Stimulated activated naive B cell treated with anti-CD40 and anti-IgM and Interleukin-4, amounts not matched to agents 10 μg/mL and 1 μg/mL and 100 μg/mL, for 72 hours (primary cell): Measurements from ENCODE around the gene UBE2L6.

Experiments used
- ATAC-seq, 2 donors: fragments of 150-1000 bp; cut with Tn5 transposase; replicated peaks; 2 replicates each; pipeline ENCODE4 v1.10.0; 2021; ENCODE audit warnings: moderate library complexity in 1 of 2
- DNase-seq: peaks from one replicate; pipeline ENCODE4 v3.0.0; 2021
- H3K27ac Mint-ChIP-seq: one replicate; pipeline ENCODE4 v1.8.0; 2022; ENCODE audit warnings: mild to moderate bottlenecking, mixed read lengths
- H3K27me3 Mint-ChIP-seq, 2 donors: one replicate each; pipeline ENCODE4 v1.8.0; 2022; ENCODE audit warnings: mixed read lengths in 2 of 2
- H3K36me3 Mint-ChIP-seq, 2 donors: one replicate each; pipeline ENCODE4 v1.8.0; 2022; ENCODE audit warnings: mixed read lengths in 2 of 2, mild to moderate bottlenecking in 1 of 2
- H3K4me1 Mint-ChIP-seq, 2 donors: one replicate each; pipeline ENCODE4 v1.8.0; 2022; ENCODE audit warnings: mixed read lengths in 2 of 2, mild to moderate bottlenecking in 1 of 2
- H3K4me3 Mint-ChIP-seq, 2 donors: one replicate each; pipeline ENCODE4 v1.8.0; 2022; ENCODE audit warnings: mild to moderate bottlenecking in 2 of 2, mixed read lengths in 2 of 2, moderate library complexity in 1 of 2
- H3K9me3 Mint-ChIP-seq, 2 donors: one replicate each; pipeline ENCODE4 v1.8.0; 2022; ENCODE audit warnings: mixed read lengths in 2 of 2, mild to moderate bottlenecking in 1 of 2

Gene UBE2L6

DNA sequence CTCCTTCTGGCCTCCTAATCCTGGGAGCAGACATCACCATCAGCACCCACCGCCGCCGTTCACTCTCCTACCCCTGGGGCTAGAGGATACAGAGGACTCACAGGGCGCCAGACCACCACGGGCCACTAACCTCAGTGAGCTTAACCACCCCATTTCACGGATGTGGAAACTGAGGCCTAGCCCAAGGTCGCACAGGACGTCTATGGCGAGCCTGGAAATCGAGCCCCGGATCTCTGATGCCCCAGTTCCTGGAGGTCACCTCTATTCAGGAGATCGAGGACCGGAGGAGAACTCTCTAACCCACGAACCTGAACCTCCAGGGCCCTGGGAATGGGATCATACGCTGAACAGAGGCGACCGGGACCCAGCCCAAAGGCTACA lies 37.3 kb downstream of the UBE2L6 start:
- Mint-ChIP-seq H3K4me3 (peak overlapping the region; percentile 89 to 91), H3K27ac (peak overlapping the region; percentile 95), H3K4me1 (peaks cover 16 to 22% of the 10 kb centered on the region in 2 donors), H3K27me3 (no peaks in the 10 kb centered on the region), H3K9me3 (no peaks in the 10 kb centered on the region), H3K36me3 (peaks cover 20 to 25% of the 10 kb centered on the region in 2 donors)
- no peak for DNase-seq
- ATAC-seq, result no peak

DNA sequence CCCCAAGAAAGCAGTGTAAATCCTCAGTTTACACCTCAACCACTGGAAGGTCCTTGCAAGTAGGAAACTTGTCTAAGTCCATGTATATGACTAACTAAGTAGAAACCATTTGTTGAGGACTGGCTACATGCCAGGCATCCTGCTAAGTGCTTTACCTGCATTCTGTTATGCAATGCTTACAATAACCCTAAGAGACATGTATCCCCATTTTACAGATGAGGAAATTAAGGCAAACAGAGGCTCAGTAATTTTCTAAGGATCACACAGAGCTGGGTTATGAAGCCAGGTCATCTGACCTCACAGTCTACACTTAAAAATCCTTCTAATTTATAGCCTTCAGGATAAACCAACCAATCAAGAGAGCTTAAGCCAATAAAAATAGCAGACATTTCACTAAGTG lies 38.5 kb downstream of the UBE2L6 start:
- Mint-ChIP-seq H3K27ac (no peak overlapping the region), H3K4me3 (no peak overlapping the region)

GRCh38 chr11:57527056-57527631 lies 40.3 kb downstream of the UBE2L6 start:
- Mint-ChIP-seq H3K36me3 (peaks cover 24 to 31% of the 10 kb centered on the region in 2 donors), H3K27me3 (no peaks in the 10 kb centered on the region), H3K4me3 (no peak overlapping the region), H3K4me1 (peaks cover 16 to 22% of the 10 kb centered on the region in 2 donors), H3K27ac (no peak overlapping the region), H3K9me3 (no peaks in the 10 kb centered on the region)
- no peak for ATAC-seq
- DNase-seq, result peak; percentile 22

More for the DNA sequence above, 38.5 kb downstream of the UBE2L6 start:
- ATAC-seq (no peak), DNase-seq (no peak)
- Mint-ChIP-seq H3K4me1 (peaks cover 16 to 22% of the 10 kb centered on the region in 2 donors), H3K27me3 (no peaks in the 10 kb centered on the region), H3K9me3 (no peaks in the 10 kb centered on the region), H3K36me3 (peaks cover 24 to 31% of the 10 kb centered on the region in 2 donors)

GRCh38 chr11:57523419-57523818 lies 44.1 kb downstream of the UBE2L6 start:
- peaks cover 19 to 30% of the 10 kb centered on the region in 2 donors for H3K36me3 Mint-ChIP-seq
- no peak overlapping the region for H3K27ac Mint-ChIP-seq
- H3K9me3 Mint-ChIP-seq, result no peaks in the 10 kb centered on the region
- no peak for ATAC-seq
- DNase-seq, result no peak
- peaks cover 6 to 13% of the 10 kb centered on the region in 2 donors for H3K4me1 Mint-ChIP-seq
- H3K4me3 Mint-ChIP-seq, result no peak overlapping the region
- no peaks in the 10 kb centered on the region for H3K27me3 Mint-ChIP-seq

DNA sequence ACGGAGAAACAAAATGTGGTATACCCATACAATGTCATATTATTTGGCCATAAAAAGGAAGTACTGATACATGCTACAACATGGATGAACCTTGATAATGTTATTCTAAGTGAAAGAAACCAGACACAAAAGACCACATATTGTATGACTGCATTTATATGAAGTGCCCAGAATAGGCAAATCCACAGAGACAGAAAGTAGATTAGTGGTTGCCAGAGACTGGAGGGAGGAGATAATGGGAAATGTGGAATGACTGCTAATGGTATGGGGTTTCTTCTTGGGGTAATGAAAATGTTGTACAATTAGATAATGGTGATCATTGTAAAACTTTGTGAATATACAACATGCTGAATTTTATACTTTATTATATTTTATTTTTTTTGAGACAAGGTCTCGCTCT lies 46.4 kb downstream of the UBE2L6 start:
- H3K27me3 Mint-ChIP-seq, result no peaks in the 10 kb centered on the region
- ATAC-seq (no peak), DNase-seq (no peak)
- H3K36me3 Mint-ChIP-seq, result peaks cover 8 to 16% of the 10 kb centered on the region in 2 donors
- peaks cover 6 to 9% of the 10 kb centered on the region in 2 donors for H3K4me1 Mint-ChIP-seq
- no peak overlapping the region for H3K4me3 Mint-ChIP-seq
- no peaks in the 10 kb centered on the region for H3K9me3 Mint-ChIP-seq
- no peak overlapping the region for H3K27ac Mint-ChIP-seq

DNA sequence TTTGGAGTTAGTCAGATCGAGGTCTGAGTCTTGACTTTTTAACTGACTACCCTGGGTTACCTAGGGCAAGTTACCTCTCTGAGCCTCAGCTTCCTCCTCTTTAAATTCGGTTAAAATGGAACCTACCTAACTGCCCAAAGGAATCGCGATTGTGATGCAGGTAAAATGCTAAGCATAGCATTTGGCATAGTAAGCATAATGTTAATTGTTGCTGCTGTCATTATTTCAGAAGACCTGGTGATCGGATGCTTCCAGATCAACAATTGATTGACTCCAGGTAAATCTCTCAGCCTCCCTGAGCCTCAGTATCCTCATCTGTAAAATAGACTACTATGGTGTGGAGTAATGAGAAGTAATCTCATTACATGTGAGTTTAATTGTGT lies 51.4 kb downstream of the UBE2L6 start:
- Mint-ChIP-seq H3K9me3 (no peaks in the 10 kb centered on the region), H3K4me3 (peak overlapping the region; percentile 96 to 97), H3K36me3 (peaks cover 3 to 4% of the 10 kb centered on the region in 2 donors), H3K27ac (peak overlapping the region; percentile 87), H3K27me3 (no peaks in the 10 kb centered on the region), H3K4me1 (peaks cover 27 to 38% of the 10 kb centered on the region in 2 donors)
- DNase-seq, result no peak
- ATAC-seq, result no peak

GRCh38 chr11:57515332-57516060 lies 52.0 kb downstream of the UBE2L6 start, which contains the start of gene SLC43A1:
Gene SLC43A1, minus strand, starts transcription at chr11:57515702. Its CDS starts 1,591 bp downstream, at chr11:57514111.
- Mint-ChIP-seq H3K36me3 (peaks cover 3 to 4% of the 10 kb centered on the region in 2 donors), H3K9me3 (no peaks in the 10 kb centered on the region), H3K4me1 (peaks cover 27 to 38% of the 10 kb centered on the region in 2 donors), H3K4me3 (peak within 1 kb of the TSS; percentile 96 to 97), H3K27ac (peak within 1 kb of the TSS; percentile 92), H3K27me3 (no peaks in the 10 kb centered on the region)
- DNase-seq (no peak), ATAC-seq (peak; percentile 32 to 38)

DNA sequence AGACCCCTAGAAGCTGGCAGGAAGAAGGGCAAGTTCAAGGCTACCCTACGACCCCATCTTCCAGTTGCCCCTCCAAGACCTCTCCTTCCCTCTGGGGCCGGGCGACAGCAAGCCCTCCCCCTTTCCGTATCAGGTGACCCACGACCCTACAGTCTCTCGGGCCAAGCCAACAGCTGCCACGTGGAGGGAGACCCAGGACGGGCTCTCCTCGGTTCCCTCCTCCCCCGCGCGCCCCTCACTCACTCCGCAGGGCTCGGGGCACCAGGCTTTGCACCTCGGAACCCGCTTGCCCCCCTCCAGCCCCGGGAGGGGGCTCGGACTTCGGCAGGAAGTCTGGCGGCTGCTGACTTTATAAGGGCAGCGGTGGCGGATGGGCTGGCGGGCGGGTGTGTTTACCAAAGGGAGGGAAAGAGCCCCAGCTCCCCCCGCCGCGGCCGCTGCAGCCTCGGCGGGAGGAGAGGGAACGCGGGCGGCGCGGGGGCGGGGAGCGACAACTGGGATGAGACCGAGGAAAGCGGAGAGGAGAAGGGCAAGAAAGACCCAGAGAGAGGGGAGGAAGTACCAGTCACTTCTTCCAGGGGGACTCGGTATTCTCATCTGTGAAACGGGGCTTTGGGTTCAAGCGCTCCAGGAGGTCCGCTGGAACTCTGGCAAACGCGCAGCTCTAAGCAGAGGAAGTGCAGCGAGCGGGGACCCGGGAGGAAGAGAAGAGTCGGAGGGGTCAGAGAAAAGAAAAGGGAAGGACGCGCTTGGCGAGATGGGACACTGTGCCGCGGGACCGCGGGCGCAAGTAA lies 52.7 kb downstream of the UBE2L6 start:
- peaks cover 27 to 38% of the 10 kb centered on the region in 2 donors for H3K4me1 Mint-ChIP-seq
- no peaks in the 10 kb centered on the region for H3K9me3 Mint-ChIP-seq
- H3K27ac Mint-ChIP-seq, result peak overlapping the region; percentile 92
- peak; percentile 46 to 54 for ATAC-seq
- H3K36me3 Mint-ChIP-seq, result peaks cover 3 to 4% of the 10 kb centered on the region in 2 donors
- peak overlapping the region; percentile 96 to 97 for H3K4me3 Mint-ChIP-seq
- H3K27me3 Mint-ChIP-seq, result no peaks in the 10 kb centered on the region
- no peak for DNase-seq

- Mint-ChIP-seq H3K4me3 (peak overlapping the region; percentile 96 to 97), H3K27me3 (no peaks in the 10 kb centered on the region), H3K4me1 (peaks cover 29 to 38% of the 10 kb centered on the region in 2 donors), H3K36me3 (peaks cover 4 to 5% of the 10 kb centered on the region in 2 donors), H3K27ac (no peak overlapping the region), H3K9me3 (no peaks in the 10 kb centered on the region)
- DNase-seq (no peak), ATAC-seq (peak; percentile 52 to 53)
Measured at GRCh38 chr11:57513911-57514537, 53.4 kb downstream of the UBE2L6 start.

GRCh38 chr11:57513452-57513795 lies 54.0 kb downstream of the UBE2L6 start:
- no peak for DNase-seq
- Mint-ChIP-seq H3K27ac (no peak overlapping the region), H3K27me3 (no peaks in the 10 kb centered on the region), H3K4me1 (peaks cover 24 to 33% of the 10 kb centered on the region in 2 donors), H3K36me3 (peaks cover 0 to 5% of the 10 kb centered on the region in 2 donors), H3K9me3 (no peaks in the 10 kb centered on the region), H3K4me3 (no peak overlapping the region)
- no peak for ATAC-seq

GRCh38 chr11:57512646-57513451 lies 54.6 kb downstream of the UBE2L6 start:
- Mint-ChIP-seq H3K4me1 (peaks cover 24 to 33% of the 10 kb centered on the region in 2 donors), H3K4me3 (no peak overlapping the region), H3K9me3 (no peaks in the 10 kb centered on the region), H3K27ac (no peak overlapping the region), H3K27me3 (no peaks in the 10 kb centered on the region), H3K36me3 (peaks cover 0 to 5% of the 10 kb centered on the region in 2 donors)
- ATAC-seq (no peak), DNase-seq (no peak)

DNA sequence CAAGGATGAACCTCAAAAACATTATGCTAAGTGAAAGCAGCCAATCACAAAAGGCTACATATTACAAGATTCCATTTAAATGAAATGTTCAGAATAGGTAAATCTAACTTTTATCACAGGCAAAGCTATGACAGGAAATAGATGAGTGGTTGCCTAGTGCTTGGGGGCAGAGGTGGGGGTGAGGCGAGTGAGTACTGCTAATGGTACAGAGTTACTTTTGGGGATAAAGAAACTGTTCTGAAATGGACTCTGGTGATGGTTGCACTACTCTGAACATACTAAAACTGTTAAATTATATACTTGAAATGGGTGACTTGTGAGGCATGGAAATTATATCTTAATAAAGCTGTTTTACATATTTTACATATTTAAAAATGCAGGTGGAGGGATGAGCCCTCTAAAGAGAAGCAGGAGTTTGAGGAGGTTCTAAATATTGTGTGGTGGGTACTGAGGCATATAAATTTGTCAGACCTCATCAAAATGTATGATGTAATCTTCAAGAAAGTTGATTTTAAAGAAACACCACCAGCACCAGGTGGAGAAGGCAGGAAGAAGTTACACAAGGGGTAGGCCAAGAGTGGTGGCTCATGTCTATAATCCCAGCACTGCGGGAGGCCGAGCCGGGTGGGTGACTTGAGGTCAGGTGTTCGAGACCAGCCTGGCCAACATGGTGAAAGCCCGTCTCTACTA lies 55.6 kb downstream of the UBE2L6 start:
- no peak for DNase-seq
- ATAC-seq, result no peak
- Mint-ChIP-seq H3K4me3 (no peak overlapping the region), H3K27me3 (no peaks in the 10 kb centered on the region), H3K36me3 (peaks cover 0 to 3% of the 10 kb centered on the region in 2 donors), H3K9me3 (no peaks in the 10 kb centered on the region), H3K27ac (no peak overlapping the region), H3K4me1 (peaks cover 24 to 33% of the 10 kb centered on the region in 2 donors)
